H9 (cell line): ENCODE measurements around the gene FBN1. TPM values are rescaled to one million over a fixed set of nuclear protein-coding genes. Genes with fewer than 3 reads are reported as not detected.

ENCODE experiments used
- DNase-seq: peaks from one replicate; pipeline ENCODE4 v3.0.0-alpha.2; 2017
- H2AFZ ChIP-seq: one replicate; pipeline ENCODE4 v1.6.1; 2013; ENCODE audit warnings: mild to moderate bottlenecking, low read length, control low read depth, moderate library complexity
- H2AK5ac ChIP-seq: 2 replicates; pipeline ENCODE4 v1.6.1; 2013; ENCODE audit warnings: low read length, control low read depth, mixed read lengths; ENCODE audit not compliant: insufficient read length
- H2BK120ac ChIP-seq: one replicate; pipeline ENCODE4 v1.6.1; 2013; ENCODE audit warnings: low read depth, mild to moderate bottlenecking, low read length, control low read depth, inconsistent platforms; ENCODE audit not compliant: poor library complexity, severe bottlenecking
- H2BK12ac ChIP-seq: 2 replicates; pipeline ENCODE4 v1.6.1; 2013; ENCODE audit warnings: low read length, control low read depth, mixed read lengths, low read depth; ENCODE audit not compliant: insufficient read length
- H2BK15ac ChIP-seq: 2 replicates; pipeline ENCODE4 v1.6.1; 2013; ENCODE audit warnings: low read depth, low read length, control low read depth
- H2BK20ac ChIP-seq: one replicate; pipeline ENCODE4 v1.6.1; 2013; ENCODE audit warnings: low read depth, mild to moderate bottlenecking, low read length, control low read depth, inconsistent platforms; ENCODE audit not compliant: poor library complexity, severe bottlenecking
- H2BK5ac ChIP-seq: 2 replicates; pipeline ENCODE4 v1.6.1; 2013; ENCODE audit warnings: low read length, control low read depth, mixed read lengths; ENCODE audit not compliant: insufficient read length
- H3K14ac ChIP-seq: 2 replicates; pipeline ENCODE4 v1.6.1; 2013; ENCODE audit warnings: low read length, control low read depth; ENCODE audit not compliant: insufficient read depth
- H3K18ac ChIP-seq: 2 replicates; pipeline ENCODE4 v1.6.1; 2013; ENCODE audit warnings: low read depth, mild to moderate bottlenecking, mixed read lengths, low read length, control low read depth; ENCODE audit not compliant: insufficient read length
- H3K23ac ChIP-seq: 2 replicates; pipeline ENCODE4 v1.6.1; 2013; ENCODE audit warnings: low read length, control low read depth, mixed read lengths, low read depth; ENCODE audit not compliant: insufficient read length
- H3K23me2 ChIP-seq: 2 replicates; pipeline ENCODE4 v1.6.1; 2013; ENCODE audit warnings: low read depth, mild to moderate bottlenecking, mixed read lengths, low read length, control low read depth; ENCODE audit not compliant: insufficient read length, poor library complexity, severe bottlenecking
- H3K27ac ChIP-seq: 2 replicates; pipeline ENCODE4 v1.5.1; 2013; ENCODE audit warnings: low read length, control low read depth, mixed read lengths, low read depth; ENCODE audit not compliant: insufficient read length
- H3K27me3 ChIP-seq: 2 replicates; pipeline ENCODE4 v1.6.1; 2013; ENCODE audit warnings: low read length, control low read depth, inconsistent platforms; ENCODE audit not compliant: insufficient read depth
- H3K4ac ChIP-seq: 2 replicates; pipeline ENCODE4 v1.6.1; 2013; ENCODE audit warnings: low read depth, mild to moderate bottlenecking, control low read depth, inconsistent platforms, low read length, moderate library complexity
- H3K4me1 ChIP-seq: 2 replicates; pipeline ENCODE4 v1.6.1; 2013; ENCODE audit warnings: low read length, control low read depth, inconsistent platforms; ENCODE audit not compliant: insufficient read depth
- H3K4me2 ChIP-seq: 2 replicates; pipeline ENCODE4 v1.6.1; 2013; ENCODE audit warnings: low read length, control low read depth, mixed read lengths; ENCODE audit not compliant: insufficient read length, insufficient read depth
- H3K56ac ChIP-seq: 2 replicates; pipeline ENCODE4 v1.6.1; 2013; ENCODE audit warnings: low read depth, mild to moderate bottlenecking, mixed read lengths, low read length, control low read depth; ENCODE audit not compliant: insufficient read length
- H3K79me1 ChIP-seq: 2 replicates; pipeline ENCODE4 v1.6.1; 2013; ENCODE audit warnings: low read depth, mild to moderate bottlenecking, moderate library complexity, low read length, control low read depth, inconsistent platforms; ENCODE audit not compliant: insufficient read depth, poor library complexity, severe bottlenecking
- H3K79me2 ChIP-seq: 2 replicates; pipeline ENCODE4 v1.6.1; 2013; ENCODE audit warnings: low read length, control low read depth, inconsistent platforms; ENCODE audit not compliant: insufficient read depth
- H3K9ac ChIP-seq: 2 replicates; pipeline ENCODE4 v1.6.1; 2013; ENCODE audit warnings: low read length, control low read depth, mixed read lengths; ENCODE audit not compliant: insufficient read length; ENCODE audit errors: extremely low read depth
- H3K9me3 ChIP-seq: one replicate; pipeline ENCODE4 v1.6.1; 2013; ENCODE audit warnings: low read depth, low read length, inconsistent platforms; ENCODE audit not compliant: control insufficient read depth
- H3T11ph ChIP-seq: one replicate; pipeline ENCODE4 v1.6.1; 2013; ENCODE audit warnings: mild to moderate bottlenecking, low read length, control low read depth, inconsistent platforms
- H4K20me1 ChIP-seq: one replicate; pipeline ENCODE4 v1.6.1; 2013; ENCODE audit not compliant: control insufficient read depth, insufficient read length, insufficient read depth
- H4K5ac ChIP-seq: 2 replicates; pipeline ENCODE4 v1.6.1; 2013; ENCODE audit warnings: low read depth, mild to moderate bottlenecking, mixed read lengths, low read length, control low read depth; ENCODE audit not compliant: insufficient read length
- H4K8ac ChIP-seq: replicated peaks from 2 replicates; pipeline ENCODE4 v1.6.1; 2013; ENCODE audit warnings: low read length, control low read depth, mixed read lengths, low read depth; ENCODE audit not compliant: insufficient read length
- H4K91ac ChIP-seq: 2 replicates; pipeline ENCODE4 v1.6.1; 2013; ENCODE audit warnings: low read depth, mild to moderate bottlenecking, moderate library complexity, mixed read lengths, low read length, control low read depth; ENCODE audit not compliant: insufficient read length
- H3K27ac Mint-ChIP-seq, 3 experiments: 2 replicates in 2 of 3; 3 replicates in 1 of 3; pipeline ENCODE4 v1.8.0; 2020 to 2021; ENCODE audit warnings: mixed read lengths in 3 of 3, mild to moderate bottlenecking in 1 of 3, moderate library complexity in 1 of 3
- H3K27me3 Mint-ChIP-seq: 2 replicates; pipeline ENCODE4 v1.8.0; 2021; ENCODE audit warnings: low read depth, mild to moderate bottlenecking, moderate library complexity, mixed read lengths
- H3K36me3 Mint-ChIP-seq, 3 experiments: 2 replicates in 2 of 3; 3 replicates in 1 of 3; pipeline ENCODE4 v1.8.0; 2020 to 2021; ENCODE audit warnings: low read depth in 3 of 3, mixed read lengths in 3 of 3; ENCODE audit not compliant: insufficient read depth in 1 of 3
- H3K4me1 Mint-ChIP-seq, 2 experiments: 2 replicates each; pipeline ENCODE4 v1.8.0; 2020; ENCODE audit warnings: mixed read lengths in 2 of 2
- H3K4me3 Mint-ChIP-seq, 2 experiments: 2 replicates in 1 of 2; 3 replicates in 1 of 2; pipeline ENCODE4 v1.8.0; 2020 to 2021; ENCODE audit warnings: mild to moderate bottlenecking in 2 of 2, mixed read lengths in 2 of 2, moderate library complexity in 1 of 2
- H3K9me3 Mint-ChIP-seq, 2 experiments: 2 replicates in 1 of 2; 3 replicates in 1 of 2; pipeline ENCODE4 v1.8.0; 2020; ENCODE audit warnings: mild to moderate bottlenecking in 2 of 2, mixed read lengths in 2 of 2, moderate library complexity in 1 of 2
- CTCF ChIP-seq: fragments of 200-600 bp; sonication (generic); conservative IDR thresholded peaks from 3 replicates; pipeline ENCODE4 v1.8.0; 2021; ENCODE audit warnings: antibody characterized with exemption, mild to moderate bottlenecking
- WGBS: extraction: QIAGEN DNeasy Blood & Tissue Kit; methylation state at CpG from one replicate; pipeline ENCODE4 v1.1.7; 2013; ENCODE audit warnings: missing lambda C conversion rate, low lambda C conversion rate, mixed read lengths; ENCODE audit not compliant: insufficient read length; ENCODE audit errors: extremely low coverage; 5-methylcytosine and 5-hydroxymethylcytosine counted together
- total RNA-seq: library from RNA; stranded (reverse); gene quantifications from 2 replicates; pipeline ENCODE4 v1.2.1, GENCODE V29; 2021

Gene FBN1
- total RNA-seq, 1 experiment from 2014 or later = 3.6 TPM

DNA sequence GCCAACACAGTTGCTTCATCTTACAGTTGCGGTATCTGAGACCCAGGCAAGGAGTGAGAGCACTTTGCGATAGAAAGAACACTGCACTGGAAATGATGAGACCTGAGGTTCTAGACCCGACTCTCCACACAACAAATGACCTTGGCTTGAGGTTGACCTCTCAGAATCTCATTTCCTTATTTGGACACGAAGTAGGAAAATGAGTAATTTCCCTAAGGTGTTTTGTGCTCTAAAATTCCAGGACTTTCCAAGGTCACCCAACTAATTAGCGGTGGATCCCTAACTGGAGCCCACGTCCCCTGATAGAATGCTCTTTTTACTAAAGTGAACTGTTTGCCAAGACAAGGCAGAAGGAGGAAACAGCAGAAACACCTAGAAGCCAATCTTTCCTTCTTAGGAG is 26.7 kb upstream of the FBN1 start:
- H3K9ac ChIP-seq = no peak overlapping the region
- no peak overlapping the region for H3K27ac ChIP-seq
- H2BK15ac ChIP-seq = no peak overlapping the region
- H2AFZ ChIP-seq = no peak overlapping the region
- H4K20me1 ChIP-seq = no peaks in the 10 kb centered on the region
- no peaks in the 10 kb centered on the region for H3K9me3 Mint-ChIP-seq
- H3K79me1 ChIP-seq = no peaks in the 10 kb centered on the region
- no peaks in the 10 kb centered on the region for H3K79me2 ChIP-seq
- H2BK12ac ChIP-seq = no peak overlapping the region
- H3K9me3 ChIP-seq = no peaks in the 10 kb centered on the region
- no peaks in the 10 kb centered on the region; the same call in 1 of the 2 replicates for H3K27me3 Mint-ChIP-seq
- H3K4ac ChIP-seq = no peak overlapping the region
- H2BK5ac ChIP-seq = no peak overlapping the region
- H2AK5ac ChIP-seq = no peak overlapping the region
- no peak overlapping the region for H3K14ac ChIP-seq
- no peak overlapping the region for H4K8ac ChIP-seq
- no peaks in the 10 kb centered on the region for H3K23me2 ChIP-seq
- no peaks in the 10 kb centered on the region; the same call in 1 of the 2 replicates for H3K27me3 ChIP-seq
- no peak for DNase-seq
- TF ChIP-seq CTCF = no peak
- H3K4me1 Mint-ChIP-seq = no peaks in the 10 kb centered on the region
- H3K36me3 Mint-ChIP-seq = no peaks in the 10 kb centered on the region
- H2BK20ac ChIP-seq = no peak overlapping the region
- H4K91ac ChIP-seq = no peak overlapping the region
- H3K18ac ChIP-seq = no peak overlapping the region
- H3K27ac Mint-ChIP-seq = no peak overlapping the region
- no peak overlapping the region for H4K5ac ChIP-seq
- no CpG with 5 or more reads among the region's 6 CpGs for WGBS
- H3K4me2 ChIP-seq = no peak overlapping the region
- no peak overlapping the region for H3K56ac ChIP-seq
- H3K4me3 Mint-ChIP-seq = no peak overlapping the region
- no peak overlapping the region for H2BK120ac ChIP-seq
- H3K4me1 ChIP-seq = no peaks in the 10 kb centered on the region
- no peak overlapping the region for H3T11ph ChIP-seq
- H3K23ac ChIP-seq = no peak overlapping the region
